OCI-LY1 (cell line): ENCODE results near the gene VAV2.

Experiments used
- H2AFZ ChIP-seq: fragments of 200-600 bp; sonication (generic), shearing (Covaris generic); 2 replicates; pipeline ENCODE4 v1.6.0; 2014; ENCODE audit warnings: antibody characterized with exemption, mild to moderate bottlenecking, low read length
- H3F3A ChIP-seq: fragments of 200-600 bp; sonication (generic), shearing (Covaris generic); 2 replicates; pipeline ENCODE4 v1.6.0; 2014; ENCODE audit warnings: mild to moderate bottlenecking, antibody characterized with exemption, low read length, moderate library complexity; ENCODE audit not compliant: insufficient read depth
- H3K27ac ChIP-seq: fragments of 200-600 bp; sonication (generic); 2 replicates; pipeline ENCODE4 v1.5.1; 2014; ENCODE audit warnings: low read length, mixed run types, mild to moderate bottlenecking, low read depth; ENCODE audit not compliant: poor library complexity, severe bottlenecking
- H3K27me3 ChIP-seq: fragments of 200-600 bp; sonication (generic); 2 replicates; pipeline ENCODE4 v1.6.0; 2014; ENCODE audit warnings: antibody characterized with exemption, mild to moderate bottlenecking, low read length, moderate library complexity; ENCODE audit not compliant: insufficient read depth
- H3K36me3 ChIP-seq: fragments of 200-600 bp; sonication (generic); 2 replicates; pipeline ENCODE4 v1.6.1; 2014; ENCODE audit warnings: mild to moderate bottlenecking, antibody characterized with exemption, low read length, moderate library complexity, mixed read lengths; ENCODE audit not compliant: insufficient read depth
- H3K4me1 ChIP-seq: fragments of 200-600 bp; sonication (generic); 2 replicates; pipeline ENCODE4 v1.5.1; 2014; ENCODE audit warnings: mild to moderate bottlenecking, low read length, moderate library complexity; ENCODE audit not compliant: insufficient read depth, severe bottlenecking
- H3K4me2 ChIP-seq: fragments of 200-600 bp; sonication (generic), shearing (Covaris generic); 2 replicates; pipeline ENCODE4 v1.6.1; 2014; ENCODE audit warnings: low read length
- H3K4me3 ChIP-seq: fragments of 200-600 bp; sonication (generic); 2 replicates; pipeline ENCODE4 v1.5.1; 2014; ENCODE audit warnings: low read length, low read depth, mild to moderate bottlenecking, mixed read lengths; ENCODE audit not compliant: poor library complexity, severe bottlenecking
- H3K79me2 ChIP-seq: fragments of 200-600 bp; shearing (Covaris generic); 2 replicates; pipeline ENCODE4 v1.6.1; 2016; ENCODE audit warnings: mixed run types, low read length, mixed read lengths; ENCODE audit not compliant: insufficient read depth
- H3K9ac ChIP-seq: fragments of 200-600 bp; sonication (generic), shearing (Covaris generic); 2 replicates; pipeline ENCODE4 v1.6.1; 2014; ENCODE audit warnings: mild to moderate bottlenecking, low read length, mixed read lengths
- H3K9me2 ChIP-seq: fragments of 200-600 bp; sonication (generic), shearing (Covaris generic); 2 replicates; pipeline ENCODE4 v1.6.1; 2014; ENCODE audit warnings: low read depth, mild to moderate bottlenecking, low read length, mixed read lengths
- H3K9me3 ChIP-seq: fragments of 200-600 bp; shearing (Covaris generic); 2 replicates; pipeline ENCODE4 v1.6.1; 2014; ENCODE audit warnings: low read length, mixed read lengths
- H4K20me1 ChIP-seq: fragments of 200-600 bp; sonication (generic), shearing (Covaris generic); 2 replicates; pipeline ENCODE4 v1.6.0; 2016; ENCODE audit warnings: mild to moderate bottlenecking, low read length; ENCODE audit not compliant: insufficient read depth
- CTCF ChIP-seq: fragments of 200-600 bp; sonication (generic), shearing (Covaris generic); IDR thresholded peaks from 2 replicates; pipeline ENCODE4 v1.5.1; 2017; ENCODE audit warnings: mild to moderate bottlenecking, antibody characterized with exemption, low read length, moderate library complexity, mixed read lengths
- EZH2 ChIP-seq: fragments of 200-600 bp; sonication (generic), shearing (Covaris generic); IDR thresholded peaks from 2 replicates; pipeline ENCODE4 v1.8.0; 2017; ENCODE audit warnings: borderline replicate concordance, mixed run types, mild to moderate bottlenecking, antibody characterized with exemption, low read length, moderate library complexity, mixed read lengths

Gene VAV2

GRCh38 chr9:133803745-133804144, 188.4 kb downstream of the VAV2 start:
- no peaks in the 10 kb centered on the region for H3K4me1 ChIP-seq
- H3K9me2 ChIP-seq = no peaks in the 10 kb centered on the region
- no peaks in the 10 kb centered on the region for H4K20me1 ChIP-seq
- H2AFZ ChIP-seq = no peak overlapping the region
- no peak overlapping the region for H3K4me2 ChIP-seq
- H3K4me3 ChIP-seq = no peak overlapping the region
- H3K27ac ChIP-seq = no peak overlapping the region
- H3K79me2 ChIP-seq = no peaks in the 10 kb centered on the region
- no peaks in the 10 kb centered on the region for H3K36me3 ChIP-seq
- no peaks in the 10 kb centered on the region for H3K27me3 ChIP-seq
- H3K9me3 ChIP-seq = no peaks in the 10 kb centered on the region
- H3K9ac ChIP-seq = no peak overlapping the region
- TF ChIP-seq EZH2 (no peak), CTCF (no peak)
- H3F3A ChIP-seq = no peaks in the 10 kb centered on the region

GRCh38 chr9:133803028-133803585, 189.0 kb downstream of the VAV2 start:
- H3K9ac ChIP-seq = no peak overlapping the region
- H3K27ac ChIP-seq = no peak overlapping the region
- H3K4me2 ChIP-seq = no peak overlapping the region
- H3K4me3 ChIP-seq = no peak overlapping the region
- no peaks in the 10 kb centered on the region for H3K36me3 ChIP-seq
- no peaks in the 10 kb centered on the region for H4K20me1 ChIP-seq
- no peak overlapping the region for H2AFZ ChIP-seq
- H3K4me1 ChIP-seq = no peaks in the 10 kb centered on the region
- no peaks in the 10 kb centered on the region for H3K9me2 ChIP-seq
- no peaks in the 10 kb centered on the region for H3F3A ChIP-seq
- no peaks in the 10 kb centered on the region for H3K79me2 ChIP-seq
- H3K27me3 ChIP-seq = no peaks in the 10 kb centered on the region
- no peak for TF ChIP-seq CTCF
- no peak for TF ChIP-seq EZH2
- H3K9me3 ChIP-seq = no peaks in the 10 kb centered on the region

GRCh38 chr9:133801739-133802138, 190.4 kb downstream of the VAV2 start:
- TF ChIP-seq EZH2 (no peak), CTCF (no peak)
- Histone ChIP-seq H3K9me3 (no peaks in the 10 kb centered on the region), H3K9me2 (no peaks in the 10 kb centered on the region), H3K4me2 (no peak overlapping the region), H2AFZ (no peak overlapping the region), H4K20me1 (no peaks in the 10 kb centered on the region), H3K36me3 (no peaks in the 10 kb centered on the region), H3K4me1 (no peaks in the 10 kb centered on the region), H3K9ac (no peak overlapping the region), H3K27ac (no peak overlapping the region), H3F3A (no peaks in the 10 kb centered on the region), H3K4me3 (no peak overlapping the region), H3K79me2 (no peaks in the 10 kb centered on the region), H3K27me3 (no peaks in the 10 kb centered on the region)
